CD8-positive, alpha-beta memory T cell (primary cell): ENCODE measurements around the gene CD47. TPM values are rescaled to one million over a fixed set of nuclear protein-coding genes. Genes with fewer than 3 reads are reported as not detected.

Source experiments
- CTCF ChIA-PET: fragments of 350-600 bp; sonication (Branson Sonifier 250); formaldehyde crosslinking; loops from one replicate; lab custom pipeline; 2021; ENCODE audit warnings: antibody characterized with exemption; lab: Charles Lee
- POLR2A ChIA-PET: fragments of 350-600 bp; sonication (Branson Sonifier 250); formaldehyde crosslinking; loops from one replicate; lab custom pipeline; 2021; ENCODE audit warnings: antibody characterized with exemption; lab: Charles Lee
- DNase-seq, 5 donors: peaks; one replicate each; pipeline versions ENCODE4 v3.0.0 to v3.0.0-alpha.2; 2020 to 2022; ENCODE audit warnings: mixed read lengths in 1 of 5
- H3K27ac ChIP-seq: one replicate; pipeline ENCODE4 v1.7.0; 2013; ENCODE audit warnings: low read depth, mild to moderate bottlenecking, low read length, moderate library complexity
- H3K27me3 ChIP-seq: 2 replicates; pipeline ENCODE4 v1.7.0; 2013; ENCODE audit warnings: low read length, mild to moderate bottlenecking; ENCODE audit not compliant: insufficient read depth, poor library complexity, severe bottlenecking
- H3K36me3 ChIP-seq: 2 replicates; pipeline ENCODE4 v1.7.0; 2013; ENCODE audit warnings: mild to moderate bottlenecking, low read length, moderate library complexity; ENCODE audit not compliant: insufficient read depth
- H3K4me1 ChIP-seq: 2 replicates; pipeline ENCODE4 v1.7.0; 2013; ENCODE audit warnings: mild to moderate bottlenecking, low read length, moderate library complexity; ENCODE audit not compliant: insufficient read depth
- H3K4me3 ChIP-seq: 2 replicates; pipeline ENCODE4 v1.7.0; 2013; ENCODE audit warnings: mild to moderate bottlenecking, low read length
- H3K9me3 ChIP-seq: 2 replicates; pipeline ENCODE4 v1.7.0; 2013; ENCODE audit warnings: mild to moderate bottlenecking, low read length
- H3K27ac Mint-ChIP-seq, 8 donors: one replicate each; pipeline ENCODE4 v1.8.0; 2020 to 2021; ENCODE audit warnings: mixed read lengths in 8 of 8, mild to moderate bottlenecking in 6 of 8, inconsistent platforms in 3 of 8, moderate library complexity in 3 of 8
- H3K27me3 Mint-ChIP-seq, 2 donors: one replicate each; pipeline ENCODE4 v1.8.0; 2020 to 2021; ENCODE audit warnings: mixed read lengths in 2 of 2, mild to moderate bottlenecking in 1 of 2, moderate library complexity in 1 of 2
- H3K36me3 Mint-ChIP-seq, 3 donors: one replicate each; pipeline ENCODE4 v1.8.0; 2020 to 2021; ENCODE audit warnings: mixed read lengths in 3 of 3, inconsistent platforms in 1 of 3, mild to moderate bottlenecking in 1 of 3
- H3K4me1 Mint-ChIP-seq, 3 donors: one replicate each; pipeline ENCODE4 v1.8.0; 2020 to 2021; ENCODE audit warnings: mixed read lengths in 3 of 3, inconsistent platforms in 1 of 3, mild to moderate bottlenecking in 1 of 3
- H3K4me3 Mint-ChIP-seq, 7 donors: one replicate each; pipeline ENCODE4 v1.8.0; 2020 to 2021; ENCODE audit warnings: mixed read lengths in 7 of 7, mild to moderate bottlenecking in 6 of 7, moderate library complexity in 4 of 7, inconsistent platforms in 2 of 7
- H3K9me3 Mint-ChIP-seq, 5 donors: one replicate each; pipeline ENCODE4 v1.8.0; 2020 to 2022; ENCODE audit warnings: mixed read lengths in 5 of 5, mild to moderate bottlenecking in 3 of 5, moderate library complexity in 2 of 5, inconsistent platforms in 1 of 5
- polyA plus RNA-seq: library from polyadenylated mRNA; unstranded; fragments of 300-500 nt; fragmentation: Illumina TruSeq; gene quantifications from one replicate; pipeline ENCODE4 v1.2.3, GENCODE V29; 2021
- total RNA-seq, 2 experiments: library from RNA; stranded (reverse); gene quantifications; one replicate each; pipeline ENCODE4 v1.2.3, GENCODE V29; 2021

CD47 gene
- total and polyA plus RNA-seq, 3 experiments from 2014 or later: 126 to 232 (median 131) TPM

GRCh38 chr3:108047987-108048386, 42.8 kb downstream of the CD47 start:
- CTCF ChIA-PET: no interaction called here
- Mint-ChIP-seq H3K4me1 (peaks cover 28 to 44% (median 43%) of the 10 kb centered on the region in 3 donors), H3K27me3 (no peaks in the 10 kb centered on the region), H3K4me3 (no peak overlapping the region), H3K9me3 (no peaks in the 10 kb centered on the region), H3K36me3 (peaks cover 23 to 75% (median 28%) of the 10 kb centered on the region in 3 donors), H3K27ac (peak overlapping the region in 3 of 8 donors; percentile 7 to 76 (median 58))
- peaks cover 31% of the 10 kb centered on the region for H3K36me3 ChIP-seq
- H3K4me1 ChIP-seq: no peaks in the 10 kb centered on the region
- POLR2A ChIA-PET: no interaction called here
- H3K4me3 ChIP-seq: no peak overlapping the region
- H3K9me3 ChIP-seq: no peaks in the 10 kb centered on the region
- no peak for DNase-seq
- H3K27ac ChIP-seq: no peak overlapping the region
- no peaks in the 10 kb centered on the region for H3K27me3 ChIP-seq

- Histone ChIP-seq H3K27me3 (no peaks in the 10 kb centered on the region), H3K9me3 (no peaks in the 10 kb centered on the region), H3K4me1 (no peaks in the 10 kb centered on the region), H3K4me3 (no peak overlapping the region), H3K36me3 (peaks cover 33% of the 10 kb centered on the region), H3K27ac (no peak overlapping the region)
- peak overlapping the region in 5 of 8 donors; percentile 24 to 81 (median 48) for H3K27ac Mint-ChIP-seq
- H3K27me3 Mint-ChIP-seq: no peaks in the 10 kb centered on the region
- no peaks in the 10 kb centered on the region for H3K9me3 Mint-ChIP-seq
- H3K4me1 Mint-ChIP-seq: peaks cover 25 to 39% (median 37%) of the 10 kb centered on the region in 3 donors
- DNase-seq: no peak
- H3K36me3 Mint-ChIP-seq: peaks cover 15 to 75% (median 27%) of the 10 kb centered on the region in 3 donors
- no peak overlapping the region for H3K4me3 Mint-ChIP-seq
- CTCF ChIA-PET: no interaction called here
- POLR2A ChIA-PET: interaction anchor here (0.6 kb wide), 1 partner anchor 44 kb away, joined by 3 read pairs; no protein-coding TSS in a partner anchor
These were observed 44.6 kb downstream of the CD47 start for GRCh38 chr3:108046247-108046646.

GRCh38 chr3:108044699-108045098, 46.1 kb downstream of the CD47 start:
- Mint-ChIP-seq H3K9me3 (no peaks in the 10 kb centered on the region), H3K4me1 (peaks cover 21 to 35% (median 32%) of the 10 kb centered on the region in 3 donors), H3K4me3 (no peak overlapping the region), H3K36me3 (peaks cover 9 to 74% (median 21%) of the 10 kb centered on the region in 3 donors), H3K27me3 (no peaks in the 10 kb centered on the region), H3K27ac (peak overlapping the region in 6 of 8 donors; percentile 7 to 75 (median 26))
- no peaks in the 10 kb centered on the region for H3K4me1 ChIP-seq
- ChIA-PET CTCF (interaction anchor here (0.7 to 1.6 kb wide), 5 partner anchors 12 to 441 kb away, joined by 3 to 5 read pairs (median 3); no protein-coding TSS in a partner anchor), POLR2A (interaction anchor here (0.6 kb wide), 1 partner anchor 160 kb away, joined by 4 read pairs; no protein-coding TSS in a partner anchor)
- H3K27ac ChIP-seq: no peak overlapping the region
- H3K36me3 ChIP-seq: peaks cover 33% of the 10 kb centered on the region
- H3K27me3 ChIP-seq: no peaks in the 10 kb centered on the region
- no peak overlapping the region for H3K4me3 ChIP-seq
- DNase-seq: no peak
- H3K9me3 ChIP-seq: no peaks in the 10 kb centered on the region

GRCh38 chr3:108042300-108042699, 48.5 kb downstream of the CD47 start:
- peak overlapping the region in 5 of 8 donors; percentile 2 to 85 (median 35) for H3K27ac Mint-ChIP-seq

GRCh38 chr3:108041253-108041652, 49.6 kb downstream of the CD47 start:
- H3K27me3 Mint-ChIP-seq: no peaks in the 10 kb centered on the region
- Histone ChIP-seq H3K4me3 (no peak overlapping the region), H3K4me1 (no peaks in the 10 kb centered on the region), H3K9me3 (no peaks in the 10 kb centered on the region), H3K27ac (no peak overlapping the region), H3K36me3 (peaks cover 23% of the 10 kb centered on the region), H3K27me3 (no peaks in the 10 kb centered on the region)
- peaks cover 12 to 32% (median 29%) of the 10 kb centered on the region in 3 donors for H3K4me1 Mint-ChIP-seq
- H3K9me3 Mint-ChIP-seq: no peaks in the 10 kb centered on the region
- POLR2A ChIA-PET: no interaction called here
- CTCF ChIA-PET: no interaction called here
- peak overlapping the region in 1 of 8 donors; percentile 77 for H3K27ac Mint-ChIP-seq
- no peak for DNase-seq
- H3K36me3 Mint-ChIP-seq: peaks cover 5 to 69% (median 22%) of the 10 kb centered on the region in 3 donors
- no peak overlapping the region for H3K4me3 Mint-ChIP-seq

More at GRCh38 chr3:108042300-108042699, 48.5 kb downstream of the CD47 start:
- DNase-seq: no peak
- Mint-ChIP-seq H3K4me1 (peaks cover 15 to 30% (median 22%) of the 10 kb centered on the region in 3 donors), H3K27me3 (no peaks in the 10 kb centered on the region), H3K4me3 (no peak overlapping the region), H3K36me3 (peaks cover 6 to 76% (median 24%) of the 10 kb centered on the region in 3 donors), H3K9me3 (no peaks in the 10 kb centered on the region)
- ChIA-PET CTCF (interaction anchor here (1.0 kb wide), 1 partner anchor 8 kb away, joined by 3 read pairs; no protein-coding TSS in a partner anchor), POLR2A (no interaction called here)
- H3K4me1 ChIP-seq: no peaks in the 10 kb centered on the region
- H3K27ac ChIP-seq: no peak overlapping the region
- H3K27me3 ChIP-seq: no peaks in the 10 kb centered on the region
- peaks cover 32% of the 10 kb centered on the region for H3K36me3 ChIP-seq
- no peak overlapping the region for H3K4me3 ChIP-seq
- no peaks in the 10 kb centered on the region for H3K9me3 ChIP-seq

GRCh38 chr3:108037770-108038169, 53.1 kb downstream of the CD47 start:
- no peaks in the 10 kb centered on the region for H3K9me3 ChIP-seq
- peaks cover 17% of the 10 kb centered on the region for H3K36me3 ChIP-seq
- H3K4me1 Mint-ChIP-seq: peaks cover 11 to 36% (median 23%) of the 10 kb centered on the region in 3 donors
- CTCF ChIA-PET: no interaction called here
- H3K4me3 Mint-ChIP-seq: no peak overlapping the region
- no peaks in the 10 kb centered on the region for H3K9me3 Mint-ChIP-seq
- H3K27me3 ChIP-seq: no peaks in the 10 kb centered on the region
- H3K27ac Mint-ChIP-seq: peak overlapping the region in 3 of 8 donors; percentile 4 to 46 (median 43)
- peaks cover 9 to 71% (median 20%) of the 10 kb centered on the region in 3 donors for H3K36me3 Mint-ChIP-seq
- H3K4me1 ChIP-seq: no peaks in the 10 kb centered on the region
- H3K4me3 ChIP-seq: no peak overlapping the region
- POLR2A ChIA-PET: no interaction called here
- DNase-seq: no peak
- peaks cover 0 to 1% of the 10 kb centered on the region in 2 donors for H3K27me3 Mint-ChIP-seq
- no peak overlapping the region for H3K27ac ChIP-seq

GRCh38 chr3:108036984-108037741, 53.7 kb downstream of the CD47 start:
- Mint-ChIP-seq H3K27me3 (peaks cover 0 to 1% of the 10 kb centered on the region in 2 donors), H3K27ac (peak overlapping the region in 3 of 8 donors; percentile 4 to 46 (median 43)), H3K36me3 (peaks cover 13 to 69% (median 15%) of the 10 kb centered on the region in 3 donors), H3K4me1 (peaks cover 11 to 34% (median 22%) of the 10 kb centered on the region in 3 donors), H3K4me3 (no peak overlapping the region), H3K9me3 (no peaks in the 10 kb centered on the region)
- no peaks in the 10 kb centered on the region for H3K9me3 ChIP-seq
- no peak overlapping the region for H3K4me3 ChIP-seq
- H3K27ac ChIP-seq: no peak overlapping the region
- no peaks in the 10 kb centered on the region for H3K27me3 ChIP-seq
- CTCF ChIA-PET: no interaction called here
- POLR2A ChIA-PET: no interaction called here
- H3K36me3 ChIP-seq: peaks cover 13% of the 10 kb centered on the region
- H3K4me1 ChIP-seq: no peaks in the 10 kb centered on the region
- DNase-seq: no peak

- H3K9me3 Mint-ChIP-seq: no peaks in the 10 kb centered on the region
- H3K4me1 Mint-ChIP-seq: peaks cover 12 to 31% (median 18%) of the 10 kb centered on the region in 3 donors
- H3K4me3 Mint-ChIP-seq: no peak overlapping the region
- Histone ChIP-seq H3K36me3 (peaks cover 9% of the 10 kb centered on the region), H3K27me3 (no peaks in the 10 kb centered on the region), H3K9me3 (no peaks in the 10 kb centered on the region), H3K4me1 (no peaks in the 10 kb centered on the region), H3K4me3 (no peak overlapping the region), H3K27ac (no peak overlapping the region)
- no peak for DNase-seq
- H3K27ac Mint-ChIP-seq: peak overlapping the region in 4 of 8 donors; percentile 41 to 66 (median 46)
- H3K36me3 Mint-ChIP-seq: peaks cover 11 to 68% (median 15%) of the 10 kb centered on the region in 3 donors
- ChIA-PET CTCF (no interaction called here), POLR2A (no interaction called here)
- peaks cover 0 to 1% of the 10 kb centered on the region in 2 donors for H3K27me3 Mint-ChIP-seq
These were observed 54.4 kb downstream of the CD47 start for GRCh38 chr3:108036401-108036800.
